CD14-positive monocyte (primary cell): Measurements from ENCODE around the gene FREM3. TPM values are rescaled to one million over a fixed set of nuclear protein-coding genes. Genes with fewer than 3 reads are reported as not detected.

Experiments
- DNase-seq, 3 donors: peaks; one replicate each; pipeline ENCODE4 v3.0.0-alpha.2; 2011 to 2022
- H2AFZ ChIP-seq: 2 replicates; pipeline ENCODE4 v1.6.0; 2012; ENCODE audit warnings: mild to moderate bottlenecking, low read depth, low read length, inconsistent platforms; ENCODE audit not compliant: insufficient read depth, poor library complexity, severe bottlenecking
- H3K27ac ChIP-seq, 2 donors: 1 replicate in 1 of 2; 2 replicates in 1 of 2; pipeline ENCODE4 v1.5.1; 2012 to 2013; ENCODE audit warnings: low read length in 2 of 2, control low read depth in 1 of 2, inconsistent platforms in 1 of 2, low read depth in 1 of 2, mild to moderate bottlenecking in 1 of 2
- H3K27me3 ChIP-seq, 2 donors: one replicate each; pipeline versions ENCODE4 v1.6.0 to v1.6.1; 2011 to 2013; ENCODE audit warnings: low read length in 2 of 2; ENCODE audit not compliant: control insufficient read depth in 2 of 2, insufficient read depth in 2 of 2
- H3K36me3 ChIP-seq, 2 donors: replicated peaks in 1 of 2; 1 replicate in 1 of 2; 2 replicates in 1 of 2; pipeline versions ENCODE4 v1.5.1 to v1.6.1; 2012 to 2013; ENCODE audit warnings: low read length in 2 of 2, control low read depth in 1 of 2, inconsistent platforms in 1 of 2, mild to moderate bottlenecking in 1 of 2; ENCODE audit not compliant: insufficient read depth in 2 of 2, control insufficient read depth in 1 of 2
- H3K4me1 ChIP-seq, 2 donors: 1 replicate in 1 of 2; 2 replicates in 1 of 2; pipeline versions ENCODE4 v1.5.1 to v1.6.1; 2012 to 2013; ENCODE audit warnings: low read length in 2 of 2, control low read depth in 1 of 2, inconsistent platforms in 1 of 2, mild to moderate bottlenecking in 1 of 2, moderate library complexity in 1 of 2; ENCODE audit not compliant: insufficient read depth in 2 of 2, control insufficient read depth in 1 of 2
- H3K4me2 ChIP-seq: replicated peaks from 2 replicates; pipeline ENCODE3; 2012; ENCODE audit warnings: low read length, moderate library complexity, mild to moderate bottlenecking; ENCODE audit not compliant: poor library complexity, severe bottlenecking; ENCODE audit errors: extremely low read depth
- H3K4me3 ChIP-seq, 3 experiments: fragments of 200-600 bp in 1 of 3; sonication (generic) in 1 of 3; replicated peaks in 1 of 3; 1 replicate in 2 of 3; 2 replicates in 1 of 3; pipeline ENCODE4 v1.5.1; 2011 to 2013; ENCODE audit warnings: low read length in 3 of 3, mild to moderate bottlenecking in 3 of 3, control low read depth in 2 of 3, low read depth in 2 of 3, inconsistent platforms in 1 of 3, moderate library complexity in 1 of 3
- H3K79me2 ChIP-seq: 2 replicates; pipeline ENCODE4 v1.6.0; 2012; ENCODE audit warnings: mild to moderate bottlenecking, control low read depth, inconsistent platforms, low read length, moderate library complexity; ENCODE audit not compliant: insufficient read depth
- H3K9ac ChIP-seq: 2 replicates; pipeline ENCODE4 v1.6.0; 2017; ENCODE audit warnings: low read length, mild to moderate bottlenecking; ENCODE audit not compliant: insufficient read depth, poor library complexity, severe bottlenecking
- H3K9me3 ChIP-seq, 2 donors: replicated peaks in 1 of 2; 1 replicate in 1 of 2; 2 replicates in 1 of 2; pipeline versions ENCODE4 v1.5.1 to v1.6.1; 2012 to 2013; ENCODE audit warnings: low read length in 2 of 2, control low read depth in 1 of 2; ENCODE audit not compliant: control insufficient read depth in 1 of 2, insufficient read depth in 1 of 2
- H4K20me1 ChIP-seq: 2 replicates; pipeline ENCODE4 v1.6.0; 2012; ENCODE audit warnings: mild to moderate bottlenecking, low read length, control low read depth, moderate library complexity; ENCODE audit not compliant: insufficient read depth
- H3K27ac Mint-ChIP-seq, 7 donors: one replicate each; pipeline ENCODE4 v1.8.0; 2020; ENCODE audit warnings: mild to moderate bottlenecking in 7 of 7, mixed read lengths in 7 of 7, moderate library complexity in 6 of 7, inconsistent platforms in 2 of 7
- H3K27me3 Mint-ChIP-seq, 3 donors: one replicate each; pipeline ENCODE4 v1.8.0; 2021 to 2022; ENCODE audit warnings: low read depth in 3 of 3, mild to moderate bottlenecking in 3 of 3, mixed read lengths in 3 of 3, moderate library complexity in 3 of 3, inconsistent platforms in 1 of 3
- H3K36me3 Mint-ChIP-seq, 2 donors: one replicate each; pipeline ENCODE4 v1.8.0; 2020; ENCODE audit warnings: mixed read lengths in 2 of 2, inconsistent platforms in 1 of 2, mild to moderate bottlenecking in 1 of 2
- H3K4me1 Mint-ChIP-seq: one replicate; pipeline ENCODE4 v1.8.0; 2020; ENCODE audit warnings: mild to moderate bottlenecking, mixed read lengths
- H3K4me3 Mint-ChIP-seq, 2 donors: one replicate each; pipeline ENCODE4 v1.8.0; 2020; ENCODE audit warnings: mild to moderate bottlenecking in 2 of 2, mixed read lengths in 2 of 2, moderate library complexity in 1 of 2
- H3K9me3 Mint-ChIP-seq, 7 donors: one replicate each; pipeline ENCODE4 v1.8.0; 2020 to 2022; ENCODE audit warnings: mixed read lengths in 7 of 7, mild to moderate bottlenecking in 6 of 7, moderate library complexity in 6 of 7, inconsistent platforms in 2 of 7
- WGBS: methylation state at CpG from one replicate; pipeline ENCODE4 v1.1.5; 2013; ENCODE audit warnings: missing lambda C conversion rate; ENCODE audit not compliant: insufficient coverage; 5-methylcytosine and 5-hydroxymethylcytosine counted together
- intact Hi-C, 2 donors: fragments of 100-400 bp; cut with micrococcal nuclease; formaldehyde crosslinking; loops; one replicate each; pipeline versions ENCODE4 v1.15.0 to v1.15.1; 2023
- polyA plus RNA-seq, 3 donors: library from polyadenylated mRNA; depleted of rRNA in 1 of 3; unstranded in 2 of 3; stranded (reverse) in 1 of 3; fragments of 300-500 nt in 2 of 3; fragments of >200 nt in 1 of 3; fragmentation: Illumina TruSeq in 2 of 3; gene quantifications; 1 replicate in 2 of 3; 2 replicates in 1 of 3; pipeline ENCODE4 v1.2.3, GENCODE V29; 2012 to 2021
- TF ChIP-seq, protein P1 (sequence below): fragments of 200-600 bp; IDR thresholded peaks from one replicate; pipeline ENCODE4 v1.8.0; 2022; ENCODE audit warnings: antibody characterized with exemption, mild to moderate bottlenecking

FREM3 gene
- polyA plus RNA-seq, 3 donors: not detected

DNA sequence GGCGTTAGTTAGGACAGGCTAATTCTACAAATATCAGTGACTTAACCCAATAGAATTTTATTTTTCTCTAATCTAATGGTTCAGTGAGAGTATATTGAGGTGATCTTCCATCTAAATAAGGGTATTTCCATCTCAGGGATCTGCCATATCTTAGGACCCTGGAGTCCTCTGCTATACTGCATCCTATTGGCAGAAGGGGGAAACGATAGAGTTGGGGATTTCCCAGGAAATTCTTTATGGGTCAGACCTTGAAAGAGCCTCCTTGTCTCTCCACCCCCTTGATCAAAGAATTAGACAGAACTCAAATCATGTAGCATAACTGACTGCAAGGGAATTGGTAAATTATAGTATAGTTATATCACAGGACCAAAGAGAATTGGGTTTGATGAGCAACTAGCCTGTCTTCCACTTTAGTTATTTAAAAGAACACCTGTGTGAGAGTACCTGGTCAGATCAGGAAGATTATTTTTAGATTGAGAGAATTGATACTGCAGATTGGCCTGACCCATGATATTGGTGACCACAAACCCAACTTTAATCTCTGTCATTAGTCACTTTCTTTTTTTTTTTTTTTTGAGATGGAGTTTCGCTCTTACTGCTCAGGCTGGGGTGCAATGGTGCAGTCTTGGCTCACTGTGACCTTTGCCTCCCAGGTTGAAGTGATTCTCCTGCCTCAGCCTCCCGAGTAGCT is 161.4 kb downstream of the FREM3 start:
- Histone ChIP-seq H3K36me3 (peaks cover 97 to 100% of the 10 kb centered on the region in 2 donors), H3K9me3 (no peaks in the 10 kb centered on the region), H3K4me2 (no peak overlapping the region), H3K9ac (no peak overlapping the region), H2AFZ (no peak overlapping the region), H3K27ac (no peak overlapping the region), H4K20me1 (no peaks in the 10 kb centered on the region), H3K79me2 (no peaks in the 10 kb centered on the region), H3K27me3 (no peaks in the 10 kb centered on the region), H3K4me3 (no peak overlapping the region), H3K4me1 (no peaks in the 10 kb centered on the region)
- TF ChIP-seq, protein P1, sequence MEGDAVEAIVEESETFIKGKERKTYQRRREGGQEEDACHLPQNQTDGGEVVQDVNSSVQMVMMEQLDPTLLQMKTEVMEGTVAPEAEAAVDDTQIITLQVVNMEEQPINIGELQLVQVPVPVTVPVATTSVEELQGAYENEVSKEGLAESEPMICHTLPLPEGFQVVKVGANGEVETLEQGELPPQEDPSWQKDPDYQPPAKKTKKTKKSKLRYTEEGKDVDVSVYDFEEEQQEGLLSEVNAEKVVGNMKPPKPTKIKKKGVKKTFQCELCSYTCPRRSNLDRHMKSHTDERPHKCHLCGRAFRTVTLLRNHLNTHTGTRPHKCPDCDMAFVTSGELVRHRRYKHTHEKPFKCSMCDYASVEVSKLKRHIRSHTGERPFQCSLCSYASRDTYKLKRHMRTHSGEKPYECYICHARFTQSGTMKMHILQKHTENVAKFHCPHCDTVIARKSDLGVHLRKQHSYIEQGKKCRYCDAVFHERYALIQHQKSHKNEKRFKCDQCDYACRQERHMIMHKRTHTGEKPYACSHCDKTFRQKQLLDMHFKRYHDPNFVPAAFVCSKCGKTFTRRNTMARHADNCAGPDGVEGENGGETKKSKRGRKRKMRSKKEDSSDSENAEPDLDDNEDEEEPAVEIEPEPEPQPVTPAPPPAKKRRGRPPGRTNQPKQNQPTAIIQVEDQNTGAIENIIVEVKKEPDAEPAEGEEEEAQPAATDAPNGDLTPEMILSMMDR: no peak
- no peak for DNase-seq
- Mint-ChIP-seq H3K4me1 (no peaks in the 10 kb centered on the region), H3K9me3 (no peaks in the 10 kb centered on the region), H3K27me3 (no peaks in the 10 kb centered on the region), H3K27ac (peak overlapping the region in 1 of 7 donors; percentile 40), H3K36me3 (peaks cover 77 to 93% of the 10 kb centered on the region in 2 donors), H3K4me3 (no peak overlapping the region)
- intact Hi-C loops: no loop called here
- no CpG with 5 or more reads among the region's 4 CpGs for WGBS

DNA sequence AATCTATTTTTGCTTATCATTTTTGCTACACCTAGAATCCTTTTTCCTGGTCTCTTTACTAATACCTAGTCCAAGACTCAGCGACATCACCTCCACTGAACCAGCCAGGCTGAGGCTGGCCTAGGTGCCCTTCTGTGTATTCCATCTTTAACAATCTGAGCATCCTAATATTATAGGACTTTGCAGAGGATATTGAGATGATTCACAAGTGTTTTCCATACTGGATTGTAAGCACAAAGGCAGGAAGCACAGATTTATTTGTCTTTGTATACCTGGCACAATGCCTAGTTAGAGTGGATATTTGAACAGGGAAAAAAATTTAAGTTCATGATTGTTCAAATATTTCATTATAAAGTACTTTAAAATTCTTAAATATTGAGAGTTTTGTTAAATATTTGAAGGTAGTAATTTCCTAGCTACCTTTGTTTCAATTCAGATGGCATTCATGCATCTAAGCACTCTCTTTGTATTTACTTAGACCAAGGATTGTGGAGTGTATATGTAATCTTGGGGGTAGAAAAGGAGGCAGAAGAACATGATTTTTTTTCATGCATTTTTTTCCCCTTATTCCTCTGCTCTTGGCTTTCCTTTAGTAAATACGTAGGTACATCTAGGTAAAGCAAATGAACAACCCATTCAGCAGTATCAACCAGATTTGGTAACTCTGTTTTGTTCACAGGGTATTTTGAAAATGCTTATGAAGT is 168.5 kb downstream of the FREM3 start:
- Mint-ChIP-seq H3K9me3 (no peaks in the 10 kb centered on the region), H3K4me3 (no peak overlapping the region), H3K4me1 (no peaks in the 10 kb centered on the region), H3K27ac (no peak overlapping the region), H3K27me3 (peaks cover 0 to 1% (median 0%) of the 10 kb centered on the region in 3 donors), H3K36me3 (peaks cover 86 to 95% of the 10 kb centered on the region in 2 donors)
- Histone ChIP-seq H3K4me2 (no peak overlapping the region), H3K9ac (no peak overlapping the region), H3K4me1 (no peaks in the 10 kb centered on the region), H3K4me3 (no peak overlapping the region), H3K27me3 (no peaks in the 10 kb centered on the region), H3K36me3 (peaks cover 98 to 100% of the 10 kb centered on the region in 2 donors), H3K9me3 (no peaks in the 10 kb centered on the region), H3K27ac (no peak overlapping the region), H2AFZ (no peak overlapping the region), H4K20me1 (peaks cover 12% of the 10 kb centered on the region), H3K79me2 (no peaks in the 10 kb centered on the region)
- 80% methylated on average over 1 of the region's 2 CpGs for WGBS
- TF ChIP-seq, protein P1: no peak
- DNase-seq: no peak
- intact Hi-C loops: no loop called here
